Activated T-helper 1 cell treated with anti-CD3 and anti-CD28 coated beads, Interleukin-12 subunit alpha, Interleukin-12 subunit beta, Interleukin-2, Interleukin-4 antibody, amounts not matched to agents 30 ng/mL and 10 ng/mL and 1 ng/mL, durations not matched to agents 14 hours and 24 hours and 36 hours (primary cell): ENCODE data around the gene TPST2. TPM values are rescaled to one million over a fixed set of nuclear protein-coding genes. Genes with fewer than 3 reads are reported as not detected.

Experiments
- DNase-seq: peaks from one replicate; pipeline ENCODE4 v3.0.0; 2021; ENCODE audit warnings: low spot score
- H3K27ac Mint-ChIP-seq: one replicate; pipeline ENCODE4 v1.8.0; 2021; ENCODE audit warnings: mild to moderate bottlenecking, mixed read lengths
- H3K27me3 Mint-ChIP-seq: one replicate; pipeline ENCODE4 v1.8.0; 2022; ENCODE audit warnings: mild to moderate bottlenecking, moderate library complexity, mixed read lengths; ENCODE audit not compliant: insufficient read depth
- H3K36me3 Mint-ChIP-seq: one replicate; pipeline ENCODE4 v1.8.0; 2021; ENCODE audit warnings: low read depth, mixed read lengths
- H3K4me1 Mint-ChIP-seq: one replicate; pipeline ENCODE4 v1.8.0; 2021; ENCODE audit warnings: low read depth, mixed read lengths
- H3K4me3 Mint-ChIP-seq: one replicate; pipeline ENCODE4 v1.8.0; 2021; ENCODE audit warnings: mild to moderate bottlenecking, moderate library complexity, mixed read lengths
- H3K9me3 Mint-ChIP-seq: one replicate; pipeline ENCODE4 v1.8.0; 2021; ENCODE audit warnings: mixed read lengths
- intact Hi-C: fragments of 100-400 bp; cut with micrococcal nuclease; formaldehyde crosslinking; loops from one replicate; pipeline ENCODE4 v1.15.1; 2024
- total RNA-seq: library from RNA; stranded (reverse); gene quantifications from 2 replicates; pipeline ENCODE4 v1.2.3, GENCODE V29; 2022

TPST2 gene
- total RNA-seq, 1 donor from 2014 or later, result 36.1 TPM

- Mint-ChIP-seq H3K27me3 (no peaks in the 10 kb centered on the region), H3K4me3 (peak overlapping the region; percentile 95), H3K36me3 (peaks cover 22% of the 10 kb centered on the region), H3K4me1 (peaks cover 63% of the 10 kb centered on the region), H3K27ac (peak overlapping the region; percentile 93), H3K9me3 (no peaks in the 10 kb centered on the region)
- no peak for DNase-seq
- intact Hi-C loops, result loop anchor here (1.0 kb wide), 1 partner anchor 120 kb away; no protein-coding TSS in a partner anchor
Observed at GRCh38 chr22:26484360-26484706, 105.6 kb downstream of the TPST2 start.

GRCh38 chr22:26483439-26484359 lies 106.2 kb downstream of the TPST2 start, which contains the start of the genes HPS4 and SRRD:
Gene HPS4 (minus strand): TSS chr22:26483783. CDS start chr22:26481762, 2,021 bp downstream.
Gene SRRD (plus strand): TSS chr22:26483877. CDS start chr22:26483891, 14 bp downstream.
- Mint-ChIP-seq H3K36me3 (peaks cover 19% of the 10 kb centered on the region), H3K9me3 (no peaks in the 10 kb centered on the region), H3K27me3 (no peaks in the 10 kb centered on the region), H3K27ac (peak within 1 kb of the TSS; percentile 94), H3K4me3 (peak within 1 kb of the TSS; percentile 95), H3K4me1 (peaks cover 70% of the 10 kb centered on the region)
- intact Hi-C loops, result loop anchor here (1.0 kb wide), 6 partner anchors 29 to 189 kb away; partner anchors contain the start of genes TFIP11 and TPST2
- peak; percentile 93 for DNase-seq

- H3K27me3 Mint-ChIP-seq, result no peaks in the 10 kb centered on the region
- no peaks in the 10 kb centered on the region for H3K9me3 Mint-ChIP-seq
- peak overlapping the region; percentile 95 for H3K4me3 Mint-ChIP-seq
- peaks cover 72% of the 10 kb centered on the region for H3K4me1 Mint-ChIP-seq
- intact Hi-C loops, result loop anchor here (1.0 kb wide), 5 partner anchors 29 to 189 kb away; partner anchors contain the start of genes TFIP11 and TPST2
- peaks cover 13% of the 10 kb centered on the region for H3K36me3 Mint-ChIP-seq
- DNase-seq, result no peak
- H3K27ac Mint-ChIP-seq, result peak overlapping the region; percentile 94
Observed at GRCh38 chr22:26483043-26483438, 106.9 kb downstream of the TPST2 start.

- Mint-ChIP-seq H3K36me3 (peaks cover 21% of the 10 kb centered on the region), H3K4me3 (peak overlapping the region; percentile 95)
- intact Hi-C loops, result no loop called here
Observed at GRCh38 chr22:26482161-26482560, 107.8 kb downstream of the TPST2 start.

GRCh38 chr22:26481694-26482093 lies 108.2 kb downstream of the TPST2 start:
- Mint-ChIP-seq H3K27ac (peak overlapping the region; percentile 94), H3K4me3 (peak overlapping the region; percentile 95), H3K4me1 (peaks cover 85% of the 10 kb centered on the region), H3K36me3 (peaks cover 23% of the 10 kb centered on the region), H3K27me3 (no peaks in the 10 kb centered on the region), H3K9me3 (no peaks in the 10 kb centered on the region)
- intact Hi-C loops, result loop anchor here (1.0 kb wide), 1 partner anchor 83 kb away; no protein-coding TSS in a partner anchor
- no peak for DNase-seq

More at GRCh38 chr22:26482161-26482560, 107.8 kb downstream of the TPST2 start:
- Mint-ChIP-seq H3K27ac (peak overlapping the region; percentile 94), H3K9me3 (no peaks in the 10 kb centered on the region), H3K27me3 (no peaks in the 10 kb centered on the region), H3K4me1 (peaks cover 80% of the 10 kb centered on the region)
- no peak for DNase-seq

- Mint-ChIP-seq H3K9me3 (no peaks in the 10 kb centered on the region), H3K27me3 (no peaks in the 10 kb centered on the region), H3K27ac (peak overlapping the region; percentile 94), H3K4me1 (peaks cover 86% of the 10 kb centered on the region), H3K4me3 (peak overlapping the region; percentile 95), H3K36me3 (peaks cover 27% of the 10 kb centered on the region)
- no peak for DNase-seq
- intact Hi-C loops, result loop anchor here (1.0 kb wide), 1 partner anchor 83 kb away; no protein-coding TSS in a partner anchor
Observed at GRCh38 chr22:26481112-26481693, 108.7 kb downstream of the TPST2 start.

GRCh38 chr22:26480611-26480932 lies 109.4 kb downstream of the TPST2 start:
- Mint-ChIP-seq H3K27me3 (no peaks in the 10 kb centered on the region), H3K4me3 (peak overlapping the region; percentile 95), H3K36me3 (peaks cover 27% of the 10 kb centered on the region), H3K4me1 (peaks cover 82% of the 10 kb centered on the region), H3K27ac (peak overlapping the region; percentile 94), H3K9me3 (no peaks in the 10 kb centered on the region)
- DNase-seq, result no peak
- intact Hi-C loops, result no loop called here

- H3K36me3 Mint-ChIP-seq, result peaks cover 27% of the 10 kb centered on the region
- no peak for DNase-seq
- no peaks in the 10 kb centered on the region for H3K9me3 Mint-ChIP-seq
- peaks cover 77% of the 10 kb centered on the region for H3K4me1 Mint-ChIP-seq
- intact Hi-C loops, result no loop called here
- H3K27me3 Mint-ChIP-seq, result no peaks in the 10 kb centered on the region
- H3K4me3 Mint-ChIP-seq, result peak overlapping the region; percentile 95
- H3K27ac Mint-ChIP-seq, result peak overlapping the region; percentile 94
Observed at GRCh38 chr22:26479792-26480610, 109.9 kb downstream of the TPST2 start.

- H3K9me3 Mint-ChIP-seq, result no peaks in the 10 kb centered on the region
- H3K4me3 Mint-ChIP-seq, result peak overlapping the region; percentile 95
- intact Hi-C loops, result no loop called here
- H3K27me3 Mint-ChIP-seq, result no peaks in the 10 kb centered on the region
- peak overlapping the region; percentile 90 for H3K27ac Mint-ChIP-seq
- H3K4me1 Mint-ChIP-seq, result peaks cover 75% of the 10 kb centered on the region
- H3K36me3 Mint-ChIP-seq, result peaks cover 32% of the 10 kb centered on the region
- no peak for DNase-seq
Observed at GRCh38 chr22:26479043-26479791, 110.7 kb downstream of the TPST2 start.

- peaks cover 62% of the 10 kb centered on the region for H3K4me1 Mint-ChIP-seq
- H3K4me3 Mint-ChIP-seq, result peak overlapping the region; percentile 72
- H3K9me3 Mint-ChIP-seq, result no peaks in the 10 kb centered on the region
- H3K27ac Mint-ChIP-seq, result peak overlapping the region; percentile 82
- H3K27me3 Mint-ChIP-seq, result no peaks in the 10 kb centered on the region
- H3K36me3 Mint-ChIP-seq, result peaks cover 39% of the 10 kb centered on the region
- DNase-seq, result no peak
- intact Hi-C loops, result loop anchor here (1.0 kb wide), 1 partner anchor 46 kb away; no protein-coding TSS in a partner anchor
Observed at GRCh38 chr22:26477341-26477731, 112.6 kb downstream of the TPST2 start.

GRCh38 chr22:26476705-26477340 lies 113.1 kb downstream of the TPST2 start:
- no peaks in the 10 kb centered on the region for H3K9me3 Mint-ChIP-seq
- intact Hi-C loops, result loop anchor here (1.0 kb wide), 1 partner anchor 46 kb away; no protein-coding TSS in a partner anchor
- no peaks in the 10 kb centered on the region for H3K27me3 Mint-ChIP-seq
- H3K4me1 Mint-ChIP-seq, result peaks cover 56% of the 10 kb centered on the region
- H3K36me3 Mint-ChIP-seq, result peaks cover 42% of the 10 kb centered on the region
- DNase-seq, result no peak
- peak overlapping the region; percentile 43 for H3K4me3 Mint-ChIP-seq
- H3K27ac Mint-ChIP-seq, result peak overlapping the region; percentile 82
